T follicular helper cell (primary cell): Measurements from ENCODE around the gene TRAF3.
A peak's percentile ranks its signal among the peaks of the same experiment; 100 is the strongest.

Experiments used
- DNase-seq: peaks from one replicate; pipeline ENCODE4 v3.0.0-alpha.2; 2020; ENCODE audit warnings: low read depth
- total RNA-seq, 2 experiments: gene quantifications; one replicate each; lab custom pipeline; 2026; lab: John Stamatoyannopoulos, UW

TRAF3 gene
- total RNA-seq = 110 to 241 reads per million in 2 experiments

DNA sequence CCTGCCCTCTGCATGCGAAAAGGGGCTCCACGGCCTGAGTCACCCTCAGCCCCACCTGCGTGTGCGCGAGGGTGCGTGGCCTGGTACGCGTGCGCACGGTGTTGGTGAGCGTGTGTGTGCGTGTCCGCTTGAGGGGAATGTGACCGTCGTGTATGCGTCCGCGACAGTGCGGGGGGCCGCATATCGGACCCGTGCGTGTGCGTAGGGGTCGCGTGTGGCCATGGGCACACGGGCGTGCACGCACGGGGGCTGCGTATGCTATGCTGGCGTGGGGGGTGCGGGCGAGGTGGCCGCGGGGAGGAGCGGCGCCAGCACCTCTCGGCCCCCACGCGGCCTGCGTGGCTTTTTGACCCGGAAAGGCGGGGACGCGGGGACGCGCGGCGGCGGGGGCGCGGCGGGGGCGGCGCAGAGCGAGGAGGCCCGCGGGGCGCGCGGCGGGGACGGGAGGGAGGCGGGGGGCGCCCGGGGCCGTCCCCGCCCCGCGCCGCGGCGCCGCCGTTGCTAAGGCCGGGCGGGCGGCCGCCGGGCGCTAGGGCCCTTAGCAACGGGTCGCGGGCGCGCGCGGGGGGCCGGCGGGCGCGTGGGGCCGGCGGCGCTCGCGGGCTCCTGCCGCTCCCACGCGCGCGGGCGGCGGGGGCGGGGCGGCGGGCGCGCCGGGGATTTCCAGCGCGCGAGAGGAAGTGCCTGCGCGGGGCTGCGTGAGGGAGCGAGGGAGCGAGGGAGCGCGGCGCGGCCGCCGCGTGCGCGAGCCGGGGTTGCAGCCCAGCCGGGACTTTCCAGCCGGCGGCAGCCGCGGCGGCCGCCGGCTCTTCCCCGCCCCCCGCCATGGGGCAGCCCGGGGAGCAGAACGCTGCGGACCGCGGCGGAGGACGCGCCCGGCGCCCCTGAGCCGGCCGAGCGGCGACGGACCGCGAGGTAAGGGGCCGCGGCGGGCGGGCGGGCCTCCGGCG is at the start of gene TRAF3:
Gene TRAF3 (plus strand): TSS at position 689 of the 950 bp plus-strand sequence. CDS start 92,753 bp downstream, outside the sequence.
- peak; percentile 86 for DNase-seq

DNA sequence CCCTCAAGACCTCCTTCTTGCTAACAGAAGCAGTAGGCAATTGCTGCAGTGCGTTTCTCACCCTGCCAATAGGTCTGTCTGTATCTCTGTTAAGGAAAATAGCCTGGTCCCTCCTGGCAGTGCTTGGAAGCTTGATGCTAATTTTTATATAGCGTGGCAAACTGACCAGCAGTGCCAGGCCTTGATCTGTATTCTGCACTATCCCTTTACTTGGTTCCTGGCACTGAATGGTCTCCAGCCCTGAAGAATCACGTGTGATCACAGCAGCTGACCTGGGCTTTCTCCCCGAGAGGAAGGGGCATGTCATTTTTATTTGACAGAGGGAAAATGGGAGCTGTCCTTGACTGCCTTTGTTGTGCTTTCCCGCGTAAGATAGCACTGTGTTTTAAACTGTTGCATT is 48.7 kb upstream of the TRAF3 start:
- DNase-seq = no peak

GRCh38 chr14:102729268-102729667 is 48.0 kb upstream of the TRAF3 start:
- no peak for DNase-seq

DNA sequence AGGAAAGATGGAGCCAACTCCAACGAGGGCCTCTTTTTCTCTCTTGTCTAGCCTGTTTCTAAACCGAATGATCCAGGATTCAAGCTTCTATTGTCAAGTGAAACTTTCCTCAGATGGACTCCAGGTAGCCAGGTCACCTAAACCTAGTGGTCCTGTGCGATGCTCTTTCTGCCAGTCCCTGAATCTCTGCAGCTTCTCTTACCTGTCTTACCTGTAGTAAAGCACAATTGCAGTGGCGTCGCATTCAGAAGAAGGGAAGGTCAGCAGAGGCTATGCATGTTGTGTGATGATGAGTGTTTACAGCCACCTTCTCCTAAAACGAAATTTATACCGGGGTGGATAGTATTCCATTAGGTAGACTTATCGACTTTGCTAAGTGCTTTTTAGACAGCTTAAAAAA is 47.4 kb upstream of the TRAF3 start:
- no peak for DNase-seq

GRCh38 chr14:102731101-102731870 is 46.0 kb upstream of the TRAF3 start:
- no peak for DNase-seq

DNA sequence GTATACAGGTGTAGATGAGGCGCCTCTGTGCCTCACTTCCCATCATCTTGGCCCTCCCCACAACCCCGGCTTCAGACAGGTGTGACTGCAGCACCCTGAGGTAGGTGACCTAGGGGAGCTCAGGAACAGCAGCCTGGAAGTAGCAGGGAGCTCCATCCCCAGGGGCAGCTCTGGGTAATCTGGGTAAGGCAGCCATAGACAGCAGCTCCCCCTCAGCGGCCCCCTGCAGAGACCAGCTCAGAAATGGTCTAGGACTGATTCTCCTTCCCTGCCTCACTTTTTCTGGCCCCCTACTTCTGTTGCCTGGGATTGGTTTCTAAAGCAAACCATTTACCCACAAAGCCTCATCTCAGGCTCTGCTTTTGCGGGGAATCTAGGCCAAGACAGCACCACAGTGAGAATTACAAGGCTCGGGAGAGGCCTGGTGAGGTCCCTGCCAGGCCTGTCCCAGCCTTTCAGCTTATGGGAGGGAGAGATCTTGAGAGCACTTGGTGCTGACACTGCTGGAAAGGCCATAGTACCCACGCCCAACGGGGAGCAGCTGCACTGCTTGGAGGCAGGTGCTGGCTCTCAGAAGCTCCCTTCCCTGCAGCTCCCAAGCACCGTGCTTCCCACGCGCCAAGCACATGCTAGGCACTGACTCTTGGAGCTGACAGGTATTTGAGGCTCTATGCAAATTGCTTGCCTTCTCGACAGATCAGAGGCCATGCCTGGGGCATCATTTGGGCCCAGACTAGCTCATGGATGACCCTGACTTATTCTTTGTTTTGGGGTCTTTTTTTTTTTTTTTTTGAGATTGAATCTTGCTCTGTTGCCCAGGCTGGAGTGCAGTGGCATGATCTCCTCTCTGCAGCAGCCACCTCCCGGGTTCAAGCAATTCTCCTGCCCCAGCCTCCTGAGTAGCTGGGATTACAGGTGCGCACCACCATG is 45.1 kb upstream of the TRAF3 start:
- no peak for DNase-seq

GRCh38 chr14:102732924-102733323 is 44.3 kb upstream of the TRAF3 start:
- DNase-seq = no peak

DNA sequence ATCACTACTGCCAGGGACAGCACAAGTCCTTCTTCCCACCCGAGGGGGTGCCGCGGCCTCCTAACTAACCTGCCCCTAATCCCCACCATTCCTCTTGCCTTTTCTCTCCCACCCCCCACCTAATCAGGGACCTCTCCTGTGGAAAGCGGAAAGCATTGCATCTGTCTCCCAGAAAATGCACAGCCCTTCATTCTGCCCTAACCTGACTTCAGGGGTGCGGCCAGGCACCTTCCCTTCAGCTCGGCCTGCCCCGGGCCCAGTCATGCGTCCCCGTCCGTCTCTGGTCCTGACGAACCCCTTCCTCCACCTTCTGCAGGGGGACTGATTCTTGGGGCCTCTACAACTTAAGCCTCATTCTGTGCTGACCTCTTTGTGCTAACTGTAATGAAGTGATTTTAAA is 43.9 kb upstream of the TRAF3 start:
- no peak for DNase-seq

DNA sequence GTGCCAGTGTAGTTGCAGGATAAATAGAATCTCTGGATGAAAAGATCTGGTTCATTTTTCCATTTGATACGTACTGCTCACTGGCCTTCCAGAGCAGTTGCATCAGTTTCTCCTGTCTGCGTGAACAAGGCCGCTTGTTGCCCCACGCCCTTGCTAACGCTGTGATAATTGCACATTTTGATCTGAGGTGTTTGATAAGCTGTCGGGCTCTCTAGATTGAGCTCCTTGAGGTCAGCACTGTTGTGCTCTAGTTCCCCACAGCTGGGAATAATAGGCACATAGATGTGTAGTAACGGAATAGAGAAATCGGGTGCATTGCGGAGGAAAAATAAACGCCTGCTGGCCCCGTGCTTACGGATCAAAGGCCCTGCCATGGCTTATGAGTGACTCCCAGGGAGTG is 42.8 kb upstream of the TRAF3 start:
- no peak for DNase-seq

- no peak for DNase-seq
Measured at GRCh38 chr14:102736956-102737355, 40.3 kb upstream of the TRAF3 start.

DNA sequence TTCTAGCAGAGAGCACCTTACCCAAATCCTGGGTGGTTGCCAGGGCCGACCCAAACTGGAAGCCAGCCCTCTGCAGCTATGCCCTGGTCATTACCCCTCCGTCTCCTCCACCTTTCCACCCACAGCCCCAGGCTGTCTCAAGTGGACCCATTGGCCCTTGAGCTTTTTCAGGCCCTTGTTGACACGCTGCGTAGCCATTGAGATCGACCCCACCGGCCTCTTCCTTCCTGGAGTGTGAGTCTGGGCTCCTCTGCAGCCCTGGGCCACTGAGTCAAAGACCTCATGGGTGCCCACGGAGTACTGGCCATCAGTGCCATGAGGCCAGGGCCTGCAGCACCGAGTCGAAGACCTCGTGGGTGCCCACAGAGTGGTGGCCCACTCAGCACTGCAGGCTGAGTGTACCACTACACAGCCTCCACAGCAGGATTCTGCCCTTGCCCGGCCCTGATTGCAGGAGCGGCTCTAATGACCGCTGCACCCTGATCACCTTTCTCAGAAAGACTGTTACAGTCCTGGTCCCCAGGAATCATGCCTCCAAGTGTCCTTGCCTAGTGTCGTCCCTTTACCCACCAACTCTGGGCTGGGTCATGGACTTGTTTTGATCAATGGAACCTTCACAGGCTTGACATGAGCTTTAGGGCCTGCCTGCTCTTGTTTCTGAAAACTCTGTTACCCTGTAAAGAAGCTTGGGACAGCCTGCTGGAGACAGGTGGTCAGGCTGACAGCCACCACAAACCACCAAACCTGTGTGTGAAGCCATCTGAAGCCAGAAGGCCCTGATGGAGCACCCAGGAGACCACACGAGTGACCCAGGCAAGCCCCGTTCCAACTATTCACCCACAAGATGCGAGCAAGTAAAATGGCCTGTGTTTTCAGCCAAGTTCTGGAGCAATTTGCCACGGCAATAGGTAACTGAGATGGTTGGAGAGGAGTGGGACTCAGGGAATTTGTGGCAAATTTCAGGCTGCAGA is 39.6 kb upstream of the TRAF3 start:
- no peak for DNase-seq

- DNase-seq = no peak
Measured at GRCh38 chr14:102738373-102739189, 38.7 kb upstream of the TRAF3 start.

- DNase-seq = no peak
Measured at GRCh38 chr14:102739190-102739469, 38.1 kb upstream of the TRAF3 start.

GRCh38 chr14:102746634-102747438 is 30.4 kb upstream of the TRAF3 start:
- no peak for DNase-seq

- no peak for DNase-seq
Measured at GRCh38 chr14:102748806-102749205, 28.4 kb upstream of the TRAF3 start.

DNA sequence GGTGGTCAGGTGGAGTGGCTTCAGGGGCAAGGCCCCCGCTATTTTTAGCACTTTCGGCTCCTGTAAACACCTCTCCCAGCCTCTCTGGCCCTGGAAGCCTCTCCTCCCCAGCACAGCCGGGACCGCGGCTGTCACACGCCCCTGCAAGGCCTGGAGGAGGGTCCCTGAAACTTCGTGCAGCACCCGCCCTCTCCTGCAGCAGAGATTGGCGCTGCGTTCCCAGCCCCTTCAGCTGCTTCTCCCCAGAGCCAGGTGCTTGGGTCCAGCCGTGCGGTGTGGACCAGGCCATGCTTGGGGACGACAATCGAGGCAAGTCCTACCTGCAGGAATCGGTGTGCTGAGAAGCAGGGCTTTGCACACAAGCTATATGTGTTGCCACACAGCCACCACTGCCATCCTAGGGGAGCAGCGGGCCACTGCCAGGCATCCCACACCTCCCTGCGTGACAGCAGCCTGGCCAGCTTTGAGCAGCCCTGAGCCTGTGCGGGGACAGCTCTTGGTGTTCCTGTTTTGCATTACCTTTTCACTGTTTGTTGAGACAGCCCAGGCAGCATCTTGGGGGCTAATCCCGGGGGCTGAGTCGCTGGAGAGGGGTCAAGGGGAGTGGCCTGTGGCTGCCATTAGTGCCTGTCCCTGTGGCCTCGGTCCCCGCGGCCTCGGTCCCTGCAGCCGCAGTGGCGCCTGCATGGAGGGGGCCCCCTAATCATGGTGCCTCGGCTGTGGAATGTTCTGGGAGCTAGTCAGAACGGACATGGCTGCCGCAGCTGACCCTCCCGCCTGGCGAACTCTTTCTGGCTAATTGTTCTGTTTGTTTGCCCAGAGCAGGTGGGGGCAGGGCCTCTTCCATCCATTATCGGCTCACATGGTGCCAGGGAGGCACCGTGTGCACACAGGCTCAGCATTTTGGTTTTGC is 27.6 kb upstream of the TRAF3 start:
- no peak for DNase-seq

DNA sequence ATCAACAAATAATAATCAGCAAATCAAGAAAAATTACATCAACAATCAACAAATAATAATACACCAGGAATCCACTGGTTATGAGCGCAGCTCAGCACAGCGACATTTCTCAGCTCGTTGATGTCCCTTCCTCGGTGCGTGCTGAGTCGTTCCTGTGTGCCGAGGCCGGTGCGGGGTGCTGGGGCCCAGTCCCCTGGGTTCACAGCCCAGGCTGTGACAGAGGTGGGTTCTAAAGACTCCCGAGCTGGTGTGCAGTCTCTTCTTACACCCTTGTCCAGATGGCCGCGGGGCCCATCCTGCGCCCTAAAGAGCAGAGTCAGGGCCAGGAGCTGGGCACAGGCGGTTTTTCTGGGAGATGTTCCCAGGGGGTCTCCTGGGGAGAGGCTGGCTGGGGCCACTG is 26.9 kb upstream of the TRAF3 start:
- DNase-seq = no peak

- no peak for DNase-seq
Measured at GRCh38 chr14:102751088-102751487, 26.2 kb upstream of the TRAF3 start.
